Non-pigmented ciliary epithelial cell (primary cell): ENCODE measurements around the gene NDUFB3.
A peak's percentile ranks its signal among the peaks of the same experiment; 100 is the strongest.

Experiments used
- DNase-seq: peaks from one replicate; pipeline ENCODE4 v3.0.0-alpha.2; 2010; ENCODE audit warnings: low read depth

NDUFB3 gene

DNA sequence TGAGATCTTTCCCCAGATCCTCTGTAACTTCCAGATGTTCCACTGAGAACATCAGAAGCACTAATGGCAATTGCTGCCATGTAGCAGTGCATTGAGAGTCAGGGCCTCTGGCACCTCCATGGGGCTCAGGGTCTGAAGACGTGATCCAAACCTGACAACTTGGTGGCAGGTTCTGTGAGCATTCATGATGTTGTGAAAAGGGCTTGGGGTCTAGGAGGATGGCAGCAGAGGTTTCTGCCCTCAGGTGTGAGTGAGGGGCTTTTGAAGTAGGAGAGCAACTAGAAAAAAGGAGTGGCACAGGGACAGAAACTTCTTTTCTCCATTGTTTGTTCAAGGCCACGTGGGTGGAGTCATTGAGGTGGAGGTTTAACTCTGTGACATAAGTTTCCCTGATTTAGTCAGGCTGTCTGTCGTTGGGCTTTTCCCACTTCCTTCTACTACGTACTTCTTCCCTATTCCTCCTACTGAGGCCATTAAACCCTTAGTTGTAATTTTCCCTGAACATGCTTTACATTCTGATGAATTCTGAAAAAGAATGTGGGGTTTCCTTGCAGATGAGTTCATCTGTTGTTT lies 57.2 kb downstream of the NDUFB3 start:
- peak; percentile 76 for DNase-seq

DNA sequence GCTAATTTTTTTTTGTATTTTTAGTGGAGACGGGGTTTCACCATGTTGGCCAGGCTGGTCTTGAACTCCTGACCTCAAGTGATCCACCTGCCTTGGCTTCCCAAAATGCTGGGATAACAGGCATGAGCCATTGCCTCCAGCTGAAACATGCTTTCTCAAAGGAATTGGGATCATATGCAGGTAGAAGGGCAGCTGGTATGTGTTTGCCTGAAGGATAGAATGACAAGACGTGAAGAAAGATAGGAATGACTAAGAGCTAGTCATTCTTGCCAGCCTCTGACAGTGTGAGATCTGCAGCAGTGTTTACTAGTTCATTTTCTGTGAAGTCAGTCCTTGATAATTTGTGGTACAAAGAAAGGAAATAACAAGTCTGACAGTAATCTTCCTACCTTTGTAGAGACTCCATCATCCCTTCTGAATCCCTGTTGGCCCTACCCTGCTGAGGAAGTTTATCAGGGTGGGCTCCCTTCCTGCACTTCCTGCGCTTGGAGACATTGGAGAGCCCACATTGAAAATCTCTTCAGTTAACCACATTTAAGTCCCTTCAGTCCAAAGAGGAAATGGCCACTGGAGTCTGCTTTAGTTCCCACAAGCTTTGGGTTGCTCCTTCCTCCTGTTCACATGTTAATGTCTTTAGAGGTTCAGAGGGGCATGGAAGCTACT lies 58.9 kb downstream of the NDUFB3 start:
- DNase-seq, result peak; percentile 83

DNA sequence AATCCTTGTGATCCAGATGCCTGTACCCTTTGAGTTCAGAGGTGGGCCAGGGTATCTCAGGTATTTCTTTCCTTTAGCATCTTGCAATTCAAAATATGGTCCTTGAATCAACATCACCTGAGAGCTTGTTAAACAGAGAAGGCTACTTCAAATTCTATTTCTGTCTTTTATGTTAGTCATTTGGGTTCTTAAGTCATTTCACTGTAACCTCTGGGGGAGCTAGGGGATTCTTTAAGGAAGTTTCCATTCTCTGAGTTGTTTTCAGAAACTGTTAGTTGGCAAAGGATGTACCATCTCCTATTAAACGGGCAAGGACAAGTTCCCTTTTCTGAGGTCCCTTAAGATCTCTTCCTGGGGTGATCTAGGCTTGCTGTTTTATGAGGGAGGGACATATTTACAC lies 60.7 kb downstream of the NDUFB3 start:
- DNase-seq, result no peak
